ENCODE data around the gene SMYD3.
"Not testable (repeated sequence)": the region's sequence is repeated elsewhere in the genome, so short reads cannot be mapped to it uniquely, and the experiment has no call there.

SMYD3 gene

GRCh38 chr1:246081856-246082668 is 425.0 kb downstream of the SMYD3 start:
- no peak for DNase-seq

- DNase-seq: no peak
Observed at GRCh38 chr1:246081138-246081702, 425.9 kb downstream of the SMYD3 start.

GRCh38 chr1:246080031-246080430 is 427.0 kb downstream of the SMYD3 start:
- DNase-seq: no peak

GRCh38 chr1:246078888-246079252 is 428.2 kb downstream of the SMYD3 start:
- DNase-seq: no peak

GRCh38 chr1:246078126-246078887 is 428.8 kb downstream of the SMYD3 start:
- no peak for DNase-seq

GRCh38 chr1:246077476-246077875 is 429.6 kb downstream of the SMYD3 start:
- no peak for DNase-seq

GRCh38 chr1:246074421-246074820 is 432.7 kb downstream of the SMYD3 start:
- DNase-seq: no peak

- DNase-seq: no peak
Observed at GRCh38 chr1:246072456-246072955, 434.6 kb downstream of the SMYD3 start.

GRCh38 chr1:246071981-246072380 is 435.1 kb downstream of the SMYD3 start:
- not testable (repeated sequence) for DNase-seq

GRCh38 chr1:246071561-246071960 is 435.5 kb downstream of the SMYD3 start:
- not testable (repeated sequence) for DNase-seq

GRCh38 chr1:246069581-246069980 is 437.5 kb downstream of the SMYD3 start:
- no peak for DNase-seq

- DNase-seq: no peak
Observed at GRCh38 chr1:246068619-246069509, 438.2 kb downstream of the SMYD3 start.

- no peak for DNase-seq
Observed at GRCh38 chr1:246068217-246068512, 438.9 kb downstream of the SMYD3 start.

GRCh38 chr1:246067432-246068216 is 439.5 kb downstream of the SMYD3 start:
- DNase-seq: no peak

GRCh38 chr1:246066573-246066972 is 440.5 kb downstream of the SMYD3 start:
- DNase-seq: no peak

- DNase-seq: no peak
Observed at GRCh38 chr1:246065592-246065991, 441.5 kb downstream of the SMYD3 start.

- DNase-seq: no peak
Observed at GRCh38 chr1:246064891-246065290, 442.2 kb downstream of the SMYD3 start.

- no peak for DNase-seq
Observed at GRCh38 chr1:246063013-246063616, 444.0 kb downstream of the SMYD3 start.

- DNase-seq: no peak
Observed at GRCh38 chr1:246058466-246058865, 448.6 kb downstream of the SMYD3 start.

GRCh38 chr1:246052603-246053002 is 454.5 kb downstream of the SMYD3 start:
- no peak for DNase-seq

GRCh38 chr1:246051909-246052518 is 455.1 kb downstream of the SMYD3 start:
- DNase-seq: no peak
